GM19438 (cell line): ENCODE measurements around the gene PXN.
"Not testable (repeated sequence)": the region's sequence is repeated elsewhere in the genome, so short reads cannot be mapped to it uniquely, and the experiment has no call there.

Source experiments
- ATAC-seq: cut with Tn5 transposase; IDR thresholded peaks from one replicate; pipeline ENCODE4 v1.9.1; 2021; ENCODE audit warnings: low read depth; ENCODE audit not compliant: unreplicated experiment

PXN gene

DNA sequence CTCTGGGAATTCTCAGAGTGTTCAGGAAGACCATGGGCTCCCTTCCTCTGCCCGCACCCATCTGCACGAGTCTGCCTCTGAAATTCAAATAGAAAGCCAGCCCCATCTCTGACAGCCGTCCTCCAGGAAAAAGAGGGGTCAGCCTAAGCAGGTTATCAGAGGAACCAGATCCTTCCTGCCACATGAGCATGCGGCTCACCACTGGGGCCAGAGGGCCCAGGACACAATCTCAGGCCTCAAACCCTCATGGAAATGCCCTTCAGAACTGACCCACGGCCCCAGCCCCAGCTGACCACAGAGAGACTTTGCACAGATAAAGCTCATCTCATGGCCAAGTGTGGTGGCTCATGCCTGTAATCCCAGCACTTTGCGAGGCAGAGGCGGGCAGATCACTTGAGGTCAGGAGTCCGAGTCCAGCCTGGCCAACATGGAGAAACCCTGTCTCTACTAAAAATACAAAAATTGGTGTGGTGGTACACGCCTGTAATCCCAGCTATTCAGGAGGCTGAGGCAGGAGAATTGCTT is 23.2 kb downstream of the PXN start:
- no peak for ATAC-seq

DNA sequence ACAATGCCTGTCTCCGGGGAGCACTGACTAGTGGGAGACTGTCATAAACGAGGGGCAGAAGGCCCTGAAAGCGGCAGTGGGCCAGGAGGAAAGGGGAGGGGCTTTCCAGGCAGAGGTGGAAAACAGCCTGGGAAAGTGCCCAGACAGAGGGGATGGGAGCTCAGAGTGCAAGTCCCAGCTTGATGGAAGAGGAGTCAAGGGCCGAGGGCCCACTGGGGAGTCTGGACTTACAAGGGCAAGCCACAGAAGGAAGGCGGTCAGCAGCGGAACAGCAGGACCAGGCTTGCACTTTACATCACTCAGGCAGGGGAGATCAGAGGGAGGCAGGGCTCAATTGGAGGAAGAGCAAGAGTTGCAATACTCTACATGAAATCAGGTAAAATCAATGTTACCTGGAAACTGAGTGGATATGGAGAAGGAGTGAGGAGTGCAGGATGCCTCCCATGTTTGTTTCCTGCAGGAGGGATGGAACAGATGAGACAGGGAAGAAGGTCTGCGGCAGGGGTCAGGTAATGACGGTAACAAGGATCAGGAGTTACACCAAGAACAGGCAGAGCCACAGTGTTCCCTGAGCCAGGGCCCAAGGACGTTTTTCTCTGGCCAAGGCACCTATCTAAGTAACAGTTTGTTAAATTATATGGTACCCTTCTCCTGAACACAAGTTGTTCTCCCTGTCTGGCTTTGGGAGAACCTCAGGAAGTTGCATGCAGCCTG is 23.8 kb downstream of the PXN start:
- no peak for ATAC-seq

GRCh38 chr12:120240495-120240833 is 25.1 kb downstream of the PXN start:
- no peak for ATAC-seq

- no peak for ATAC-seq
These were observed 25.6 kb downstream of the PXN start for GRCh38 chr12:120239776-120240494.

- no peak for ATAC-seq
These were observed 26.6 kb downstream of the PXN start for GRCh38 chr12:120238839-120239445.

GRCh38 chr12:120238217-120238616 is 27.3 kb downstream of the PXN start:
- ATAC-seq = no peak

DNA sequence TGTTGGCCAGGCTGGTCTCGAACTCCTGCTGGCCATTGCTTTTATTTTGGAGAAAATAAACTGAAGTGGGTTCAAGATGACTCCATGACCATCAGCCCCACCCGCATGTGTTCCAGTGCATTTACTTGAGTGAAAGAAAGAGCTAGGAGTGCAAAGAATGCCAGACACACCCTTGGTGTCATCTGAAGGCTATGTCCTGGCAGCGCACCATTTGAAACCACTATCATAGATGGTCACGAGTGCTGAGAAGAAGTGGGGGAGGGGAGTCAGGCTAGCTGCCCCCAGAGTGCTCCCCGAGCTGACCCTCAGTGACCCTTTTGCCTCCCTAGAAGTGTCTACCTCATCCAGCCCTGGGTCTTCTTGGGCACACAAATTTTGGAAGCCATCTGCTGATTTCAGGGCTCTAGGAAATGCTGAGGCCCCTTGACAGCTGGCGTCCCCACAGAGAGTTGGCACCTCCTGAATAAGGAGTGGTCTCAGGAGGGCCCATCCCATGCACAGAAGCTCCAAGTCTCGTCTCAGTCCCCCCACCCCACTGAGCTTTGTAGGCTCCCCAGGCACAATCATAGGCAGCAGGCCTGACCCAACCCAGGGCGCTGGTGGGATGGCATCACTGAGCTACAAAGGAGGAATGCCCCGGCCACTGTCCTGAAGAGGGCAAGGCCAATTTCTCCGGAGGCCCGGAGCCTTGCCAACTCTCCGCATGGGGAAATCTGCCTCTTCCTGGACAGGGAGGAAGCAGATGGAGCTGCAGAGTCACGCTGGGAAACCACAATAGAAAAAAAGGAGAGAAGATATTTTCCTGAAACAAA is 28.0 kb downstream of the PXN start:
- ATAC-seq = no peak

DNA sequence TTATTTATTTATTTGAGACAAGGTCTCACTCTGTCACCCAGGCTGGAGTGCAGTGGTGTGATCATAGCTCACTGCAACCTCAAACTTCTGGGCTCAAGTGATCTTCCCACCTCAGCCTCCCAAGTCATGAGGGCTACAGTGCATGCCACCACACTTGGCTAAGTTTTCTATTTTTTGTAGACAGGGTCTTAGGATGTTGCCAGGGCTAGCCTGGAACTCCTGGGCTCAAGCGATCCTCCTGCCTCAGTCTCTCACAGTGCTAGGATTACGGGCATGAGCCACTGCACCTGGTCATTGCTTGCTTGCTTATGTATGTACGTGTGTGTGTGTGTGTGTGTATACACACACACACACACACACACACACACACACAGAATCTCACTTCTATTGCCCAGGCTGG is 28.7 kb downstream of the PXN start:
- not testable (repeated sequence) for ATAC-seq

GRCh38 chr12:120235369-120236323 is 29.9 kb downstream of the PXN start:
- ATAC-seq = no peak

DNA sequence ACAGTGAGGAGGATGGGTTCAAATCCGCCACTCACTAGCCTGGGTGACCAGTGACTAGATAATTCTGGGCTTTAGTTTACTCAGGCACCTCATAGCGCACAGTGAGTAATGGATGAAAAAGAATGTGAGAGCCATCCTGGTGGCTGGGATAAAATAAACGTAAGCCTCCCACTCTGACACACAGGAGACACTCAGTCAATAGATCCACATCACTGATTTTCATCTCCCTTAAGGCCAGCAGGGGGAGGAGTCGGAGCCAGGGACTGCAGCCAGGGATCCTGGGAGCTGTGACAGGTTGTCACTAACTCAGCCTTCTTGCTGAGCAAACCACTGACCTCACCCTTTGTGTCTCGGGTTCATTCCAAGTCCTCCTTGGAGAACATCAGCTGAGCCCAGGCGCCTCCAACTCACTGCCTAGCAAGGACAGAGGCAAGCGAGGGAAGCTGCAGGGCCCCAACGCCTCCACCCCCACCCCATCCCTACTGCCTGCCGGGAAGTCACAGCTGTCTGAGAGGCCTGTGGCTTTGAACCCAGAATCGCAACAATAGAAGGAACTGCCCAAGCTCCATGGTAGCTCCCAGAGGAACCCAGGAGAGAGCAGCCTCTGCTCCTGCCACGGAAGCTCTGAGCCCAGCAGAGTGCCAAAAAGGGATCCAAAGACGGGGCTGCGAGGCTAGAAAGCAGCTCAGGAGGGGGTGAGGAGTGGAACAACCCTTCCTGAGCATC is 30.7 kb downstream of the PXN start:
- no peak for ATAC-seq

- no peak for ATAC-seq
These were observed 34.1 kb downstream of the PXN start for GRCh38 chr12:120231316-120232011.

DNA sequence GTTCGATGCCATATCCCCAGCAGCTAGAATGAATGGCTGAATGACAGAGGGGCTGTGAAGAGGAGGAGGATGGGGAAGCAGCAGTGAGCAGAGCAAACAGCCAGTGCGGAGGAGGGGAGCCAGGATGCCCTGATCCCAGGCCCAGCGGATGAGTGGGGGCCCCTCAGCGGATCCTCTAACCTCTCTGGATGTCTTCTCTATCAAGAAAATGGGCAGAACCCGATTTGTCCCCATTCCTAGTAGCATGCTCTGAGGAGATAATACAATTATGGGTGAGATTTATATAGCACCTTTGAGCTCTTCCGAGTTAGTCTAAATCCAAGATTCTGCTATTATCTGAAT is 34.6 kb downstream of the PXN start:
- no peak for ATAC-seq

GRCh38 chr12:120230326-120230973 is 35.1 kb downstream of the PXN start:
- ATAC-seq = no peak

DNA sequence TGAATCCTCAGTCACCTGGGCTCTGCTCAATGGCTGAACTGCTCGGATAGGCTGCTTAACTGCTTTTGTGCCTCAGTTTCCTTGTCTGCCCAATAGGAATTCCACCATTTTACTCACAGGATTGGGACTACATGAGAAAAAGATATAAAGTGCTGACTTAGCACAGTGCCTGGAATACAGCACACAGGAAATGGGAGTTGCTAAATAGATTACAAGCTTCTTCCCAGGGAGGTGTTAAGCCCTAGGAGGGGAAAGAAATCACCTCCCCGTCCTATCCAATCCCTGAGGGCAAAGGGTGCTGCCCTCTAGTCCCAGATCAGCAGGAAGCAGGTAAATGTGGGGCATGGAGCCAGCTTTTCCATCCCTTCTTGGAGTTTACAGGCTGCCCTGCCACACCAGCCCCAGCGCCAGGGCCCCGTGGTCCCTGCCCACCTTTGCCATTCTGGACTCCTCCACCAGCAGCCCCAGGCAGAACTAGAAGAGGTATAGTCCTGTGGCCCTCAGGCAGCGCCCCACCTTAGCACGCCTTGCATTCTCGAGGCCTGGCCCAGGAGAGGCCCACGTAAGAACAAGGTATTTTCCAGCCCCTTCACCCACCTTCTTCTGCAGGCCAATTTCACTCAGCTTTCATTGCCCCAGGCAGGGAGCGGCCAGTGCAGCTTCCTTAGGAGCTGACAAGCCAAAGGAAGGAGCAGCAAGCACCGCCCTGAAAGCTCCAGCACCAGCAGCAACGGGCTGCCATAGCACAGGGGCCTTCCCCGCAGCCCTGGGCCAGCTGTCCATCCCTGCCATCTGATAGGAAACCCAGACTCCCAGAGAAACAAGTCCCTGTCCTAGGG is 35.8 kb downstream of the PXN start:
- ATAC-seq = no peak

- ATAC-seq = no peak
These were observed 36.5 kb downstream of the PXN start for GRCh38 chr12:120229071-120229486.

DNA sequence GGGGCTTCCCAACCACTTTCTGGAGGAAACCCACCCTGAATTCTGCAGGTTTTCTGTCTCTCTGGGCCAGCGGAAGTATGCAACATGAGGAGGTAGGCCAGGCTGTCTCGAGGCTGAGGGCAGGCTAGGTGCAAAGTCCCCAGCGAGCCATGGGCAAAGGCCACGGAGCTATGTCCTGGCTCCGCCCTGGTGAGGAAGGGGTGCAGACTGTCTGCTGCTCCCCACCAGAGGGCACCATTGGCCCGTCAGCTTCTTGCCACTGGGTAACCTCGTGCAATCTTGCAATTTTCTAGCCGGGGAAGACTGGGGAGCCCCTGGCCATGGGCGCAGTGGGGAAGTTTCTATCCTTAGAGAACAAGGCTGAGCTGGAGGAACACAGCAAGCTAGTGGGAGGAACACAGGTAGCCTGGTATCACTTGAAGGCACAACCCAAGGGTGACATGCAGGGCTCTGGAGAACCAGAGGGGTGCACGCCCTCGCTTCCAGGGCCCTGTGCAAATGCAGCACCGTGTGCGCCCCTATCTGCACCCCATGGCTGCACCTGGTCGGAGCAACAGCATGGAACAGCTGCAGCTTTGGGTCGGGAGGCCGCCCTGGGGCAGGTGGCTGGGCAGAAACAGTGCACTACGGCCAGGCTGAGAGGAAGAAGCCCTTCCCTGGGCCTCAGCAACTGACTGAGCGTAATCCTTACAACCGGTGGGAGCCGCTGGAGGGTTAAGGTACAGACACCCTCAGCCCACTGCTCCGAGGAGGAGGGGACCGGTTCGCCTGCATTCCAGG is 37.0 kb downstream of the PXN start:
- ATAC-seq = peak; percentile 70

GRCh38 chr12:120228041-120228290 is 37.6 kb downstream of the PXN start:
- no peak for ATAC-seq
